ENCODE results near the gene CTNNA3.

Gene CTNNA3

GRCh38 chr10:67385566-67385965 is 310.4 kb downstream of the CTNNA3 start:
- DNase-seq (ENCODE audit: low spot score) = no peak
- in situ Hi-C loops (cut with MboI; ENCODE audit: low sequenced_read_pairs, unreplicated experiment) = no loop called here
- no peak for TF ChIP-seq CTCF (IDR thresholded peaks at IDR 0.05; ENCODE audit: borderline replicate concordance, control extremely low read depth, extremely low read depth, insufficient read depth, missing control alignments)

- no peak for DNase-seq (ENCODE audit: low spot score)
- in situ Hi-C loops (cut with MboI; ENCODE audit: low sequenced_read_pairs, unreplicated experiment) = no loop called here
- no peak for TF ChIP-seq CTCF (IDR thresholded peaks at IDR 0.05; ENCODE audit: borderline replicate concordance, control extremely low read depth, extremely low read depth, insufficient read depth, missing control alignments)
Observed at GRCh38 chr10:67385089-67385488, 310.9 kb downstream of the CTNNA3 start.

- DNase-seq (ENCODE audit: low spot score) = no peak
- TF ChIP-seq CTCF (IDR thresholded peaks at IDR 0.05; ENCODE audit: borderline replicate concordance, control extremely low read depth, extremely low read depth, insufficient read depth, missing control alignments) = no peak
- in situ Hi-C loops (cut with MboI; ENCODE audit: low sequenced_read_pairs, unreplicated experiment) = no loop called here
Observed at GRCh38 chr10:67331121-67331910, 364.7 kb downstream of the CTNNA3 start.

- in situ Hi-C loops (cut with MboI; ENCODE audit: low sequenced_read_pairs, unreplicated experiment) = no loop called here
- no peak for TF ChIP-seq CTCF (IDR thresholded peaks at IDR 0.05; ENCODE audit: borderline replicate concordance, control extremely low read depth, extremely low read depth, insufficient read depth, missing control alignments)
- DNase-seq (ENCODE audit: low spot score) = no peak
Observed at GRCh38 chr10:67327626-67328535, 368.1 kb downstream of the CTNNA3 start.

GRCh38 chr10:67319976-67320375 is 376.0 kb downstream of the CTNNA3 start:
- TF ChIP-seq CTCF (IDR thresholded peaks at IDR 0.05; ENCODE audit: borderline replicate concordance, control extremely low read depth, extremely low read depth, insufficient read depth, missing control alignments) = no peak
- in situ Hi-C loops (cut with MboI; ENCODE audit: low sequenced_read_pairs, unreplicated experiment) = no loop called here
- DNase-seq (ENCODE audit: low spot score) = no peak

GRCh38 chr10:67308912-67309311 is 387.1 kb downstream of the CTNNA3 start:
- DNase-seq (ENCODE audit: low spot score) = no peak
- in situ Hi-C loops (cut with MboI; ENCODE audit: low sequenced_read_pairs, unreplicated experiment) = no loop called here
- no peak for TF ChIP-seq CTCF (IDR thresholded peaks at IDR 0.05; ENCODE audit: borderline replicate concordance, control extremely low read depth, extremely low read depth, insufficient read depth, missing control alignments)

Measured in GM13976 (cell line).